GM11168 (cell line): ENCODE results near the gene B4GALNT4.
"Not testable (repeated sequence)": the region's sequence is repeated elsewhere in the genome, so short reads cannot be mapped to it uniquely, and the experiment has no call there.

Experiments
- in situ Hi-C: fragments of 300-500 bp; cut with MboI; formaldehyde crosslinking; loops from one replicate; pipeline ENCODE4 v1.12.0; 2022; ENCODE audit warnings: low sequenced_read_pairs; ENCODE audit not compliant: unreplicated experiment

B4GALNT4 gene

GRCh38 chr11:387193-387793 lies 18.0 kb downstream of the B4GALNT4 start:
- in situ Hi-C loops: no loop called here

- in situ Hi-C loops: not testable (repeated sequence)
Observed at GRCh38 chr11:389369-389768, 20.1 kb downstream of the B4GALNT4 start.

- in situ Hi-C loops: no loop called here
Observed at GRCh38 chr11:390175-390574, 20.9 kb downstream of the B4GALNT4 start.

GRCh38 chr11:391117-392017 lies 22.1 kb downstream of the B4GALNT4 start:
- in situ Hi-C loops: no loop called here

- in situ Hi-C loops: no loop called here
Observed at GRCh38 chr11:392102-392777, 22.9 kb downstream of the B4GALNT4 start.

GRCh38 chr11:393219-394033 lies 24.1 kb downstream of the B4GALNT4 start:
- in situ Hi-C loops: no loop called here

GRCh38 chr11:394034-394857 lies 24.9 kb downstream of the B4GALNT4 start, which contains the start of gene PKP3:
TSS of gene PKP3 (plus strand) at chr11:394209. CDS start at chr11:394293, 84 bp downstream.
- in situ Hi-C loops: no loop called here

- in situ Hi-C loops: no loop called here
Observed at GRCh38 chr11:394858-395655, 25.8 kb downstream of the B4GALNT4 start.

- in situ Hi-C loops: no loop called here
Observed at GRCh38 chr11:395866-396265, 26.6 kb downstream of the B4GALNT4 start.

GRCh38 chr11:396511-396947 lies 27.2 kb downstream of the B4GALNT4 start:
- in situ Hi-C loops: no loop called here

- in situ Hi-C loops: no loop called here
Observed at GRCh38 chr11:396948-397548, 27.7 kb downstream of the B4GALNT4 start.

- in situ Hi-C loops: no loop called here
Observed at GRCh38 chr11:398826-399225, 29.5 kb downstream of the B4GALNT4 start.

- in situ Hi-C loops: no loop called here
Observed at GRCh38 chr11:399731-400211, 30.5 kb downstream of the B4GALNT4 start.

- in situ Hi-C loops: no loop called here
Observed at GRCh38 chr11:400241-400689, 31.0 kb downstream of the B4GALNT4 start.

- in situ Hi-C loops: not testable (repeated sequence)
Observed at GRCh38 chr11:401196-401595, 31.9 kb downstream of the B4GALNT4 start.

- in situ Hi-C loops: no loop called here
Observed at GRCh38 chr11:403021-403760, 33.9 kb downstream of the B4GALNT4 start.

- in situ Hi-C loops: no loop called here
Observed at GRCh38 chr11:403761-404431, 34.6 kb downstream of the B4GALNT4 start.
